ENCODE results near the gene STXBP1.

The STXBP1 gene

GRCh38 chr9:127716412-127716811 is 104.3 kb downstream of the STXBP1 start:
- no peak for DNase-seq

GRCh38 chr9:127717766-127718165 is 105.7 kb downstream of the STXBP1 start:
- DNase-seq, result no peak

GRCh38 chr9:127720031-127720864 is 108.2 kb downstream of the STXBP1 start:
- no peak for DNase-seq

- DNase-seq, result no peak
These were observed 108.8 kb downstream of the STXBP1 start for GRCh38 chr9:127720865-127721227.

- DNase-seq, result no peak
These were observed 109.3 kb downstream of the STXBP1 start for GRCh38 chr9:127721391-127721821.

- DNase-seq, result no peak
These were observed 110.1 kb downstream of the STXBP1 start for GRCh38 chr9:127722055-127722745.

GRCh38 chr9:127723013-127723412 is 110.9 kb downstream of the STXBP1 start:
- no peak for DNase-seq

- no peak for DNase-seq
These were observed 111.4 kb downstream of the STXBP1 start for GRCh38 chr9:127723444-127723843.

- no peak for DNase-seq
These were observed 111.9 kb downstream of the STXBP1 start for GRCh38 chr9:127724012-127724411.

- DNase-seq, result no peak
These were observed 114.8 kb downstream of the STXBP1 start for GRCh38 chr9:127726871-127727270.

- no peak for DNase-seq
These were observed 116.7 kb downstream of the STXBP1 start for GRCh38 chr9:127728808-127729207.

GRCh38 chr9:127729522-127730256 is 117.6 kb downstream of the STXBP1 start:
- no peak for DNase-seq

GRCh38 chr9:127730262-127730661 is 118.2 kb downstream of the STXBP1 start:
- DNase-seq, result no peak

GRCh38 chr9:127730799-127731410 is 118.8 kb downstream of the STXBP1 start:
- DNase-seq, result no peak

- no peak for DNase-seq
These were observed 119.9 kb downstream of the STXBP1 start for GRCh38 chr9:127731938-127732337.

GRCh38 chr9:127732444-127732843 is 120.4 kb downstream of the STXBP1 start:
- no peak for DNase-seq

GRCh38 chr9:127733614-127734013 is 121.5 kb downstream of the STXBP1 start:
- peak; percentile 69 for DNase-seq

- DNase-seq, result no peak
These were observed 122.2 kb downstream of the STXBP1 start for GRCh38 chr9:127734247-127734746.

- peak; percentile 95 for DNase-seq
These were observed 122.9 kb downstream of the STXBP1 start, which contains the start of gene TOR2A for GRCh38 chr9:127734747-127735529. Gene TOR2A (minus strand): TSS chr9:127735294. CDS start chr9:127735270, 24 bp downstream.

GRCh38 chr9:127735530-127736185 is 123.6 kb downstream of the STXBP1 start:
- peak; percentile 15 for DNase-seq

GRCh38 chr9:127738666-127739065 is 126.6 kb downstream of the STXBP1 start:
- DNase-seq, result no peak
